ENCODE measurements around the gene OR1I1. TPM values are rescaled to one million over a fixed set of nuclear protein-coding genes. Genes with fewer than 3 reads are reported as not detected.

OR1I1 gene
- total RNA-seq, 1 donor from 2014 or later: not detected

DNA sequence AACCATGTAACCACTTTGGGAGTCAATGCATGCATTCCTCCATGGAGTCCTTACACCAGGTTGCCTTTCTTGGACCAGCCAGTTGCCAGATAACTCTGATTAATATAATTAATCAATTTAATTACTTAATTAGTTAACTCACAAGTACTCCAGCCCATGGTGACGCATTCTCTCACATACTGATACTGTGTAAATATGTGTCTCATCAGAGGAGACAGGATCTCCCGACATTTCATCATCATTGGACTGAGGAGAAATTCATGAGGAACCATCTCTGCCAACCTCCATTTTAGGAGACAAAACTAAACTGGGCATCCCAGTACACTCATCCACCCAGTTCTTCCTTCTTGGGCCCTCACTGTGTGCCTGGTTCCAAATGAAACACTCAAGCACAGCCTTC, 39.2 kb upstream of the OR1I1 start:
- Mint-ChIP-seq H3K9me3 (no peaks in the 10 kb centered on the region), H3K27me3 (peaks cover 13% of the 10 kb centered on the region), H3K27ac (no peak overlapping the region), H3K4me3 (no peak overlapping the region), H3K36me3 (ENCODE audit: low read depth) (no peaks in the 10 kb centered on the region), H3K4me1 (no peaks in the 10 kb centered on the region)
- TF ChIP-seq, protein P1, sequence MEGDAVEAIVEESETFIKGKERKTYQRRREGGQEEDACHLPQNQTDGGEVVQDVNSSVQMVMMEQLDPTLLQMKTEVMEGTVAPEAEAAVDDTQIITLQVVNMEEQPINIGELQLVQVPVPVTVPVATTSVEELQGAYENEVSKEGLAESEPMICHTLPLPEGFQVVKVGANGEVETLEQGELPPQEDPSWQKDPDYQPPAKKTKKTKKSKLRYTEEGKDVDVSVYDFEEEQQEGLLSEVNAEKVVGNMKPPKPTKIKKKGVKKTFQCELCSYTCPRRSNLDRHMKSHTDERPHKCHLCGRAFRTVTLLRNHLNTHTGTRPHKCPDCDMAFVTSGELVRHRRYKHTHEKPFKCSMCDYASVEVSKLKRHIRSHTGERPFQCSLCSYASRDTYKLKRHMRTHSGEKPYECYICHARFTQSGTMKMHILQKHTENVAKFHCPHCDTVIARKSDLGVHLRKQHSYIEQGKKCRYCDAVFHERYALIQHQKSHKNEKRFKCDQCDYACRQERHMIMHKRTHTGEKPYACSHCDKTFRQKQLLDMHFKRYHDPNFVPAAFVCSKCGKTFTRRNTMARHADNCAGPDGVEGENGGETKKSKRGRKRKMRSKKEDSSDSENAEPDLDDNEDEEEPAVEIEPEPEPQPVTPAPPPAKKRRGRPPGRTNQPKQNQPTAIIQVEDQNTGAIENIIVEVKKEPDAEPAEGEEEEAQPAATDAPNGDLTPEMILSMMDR (IDR thresholded peaks at IDR 0.05): no peak
- DNase-seq (no peak), ATAC-seq (ENCODE audit: low read depth) (no peak)
- intact Hi-C loops (cut with micrococcal nuclease): no loop called here
- POLR2A ChIA-PET: no interaction called here
- CTCF ChIA-PET: no interaction called here

DNA sequence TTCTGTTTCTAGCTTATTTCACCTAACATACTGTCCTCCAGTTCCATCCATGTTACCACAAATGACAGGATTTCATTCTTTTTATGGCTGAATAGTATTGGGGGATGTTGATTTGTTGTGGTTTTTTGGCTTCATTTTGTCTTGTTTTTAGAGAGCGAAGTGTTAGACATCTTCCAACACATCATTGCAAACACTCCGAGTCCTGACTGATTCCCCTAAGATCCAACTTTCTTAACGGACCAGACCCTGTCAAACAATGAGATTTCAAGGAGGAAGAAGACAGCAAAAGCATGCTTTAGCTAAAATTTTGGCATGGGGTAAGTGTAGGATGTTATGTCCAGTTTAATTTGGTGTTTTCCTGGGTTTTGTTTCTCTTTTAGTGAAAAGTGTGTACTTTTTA, 36.5 kb upstream of the OR1I1 start:
- Mint-ChIP-seq H3K27me3 (peaks cover 11% of the 10 kb centered on the region), H3K4me3 (no peak overlapping the region), H3K4me1 (no peaks in the 10 kb centered on the region), H3K9me3 (no peaks in the 10 kb centered on the region), H3K27ac (no peak overlapping the region), H3K36me3 (ENCODE audit: low read depth) (no peaks in the 10 kb centered on the region)
- POLR2A ChIA-PET: no interaction called here
- CTCF ChIA-PET: no interaction called here
- TF ChIP-seq, protein P1 (IDR thresholded peaks at IDR 0.05): no peak
- intact Hi-C loops (cut with micrococcal nuclease): no loop called here
- ATAC-seq (ENCODE audit: low read depth) (no peak), DNase-seq (no peak)

DNA sequence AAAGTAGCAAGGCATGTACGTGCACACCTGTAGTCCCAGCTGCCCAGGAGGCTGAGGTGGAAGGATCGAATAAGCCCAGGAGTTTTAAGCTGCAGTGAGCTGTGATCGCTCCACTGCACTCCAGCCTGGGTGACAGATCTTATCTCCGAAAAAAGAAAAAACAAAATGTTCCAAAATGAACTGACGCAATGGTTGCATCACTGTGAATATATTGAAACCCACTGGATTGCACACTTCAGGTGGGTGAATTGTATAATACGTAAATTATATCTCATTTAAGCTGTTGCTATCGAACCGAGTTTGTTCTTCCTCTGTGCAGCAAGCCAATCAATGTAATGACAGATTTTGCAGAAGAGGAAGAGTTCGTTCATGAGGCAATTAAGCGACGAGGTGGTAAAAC, 34.3 kb upstream of the OR1I1 start:
- TF ChIP-seq, protein P1 (IDR thresholded peaks at IDR 0.05): no peak
- ATAC-seq (ENCODE audit: low read depth) (no peak), DNase-seq (no peak)
- Mint-ChIP-seq H3K27ac (no peak overlapping the region), H3K27me3 (peaks cover 15% of the 10 kb centered on the region), H3K4me3 (no peak overlapping the region), H3K36me3 (ENCODE audit: low read depth) (no peaks in the 10 kb centered on the region), H3K9me3 (no peaks in the 10 kb centered on the region), H3K4me1 (no peaks in the 10 kb centered on the region)
- ChIA-PET POLR2A (no interaction called here), CTCF (no interaction called here)
- intact Hi-C loops (cut with micrococcal nuclease): no loop called here

DNA sequence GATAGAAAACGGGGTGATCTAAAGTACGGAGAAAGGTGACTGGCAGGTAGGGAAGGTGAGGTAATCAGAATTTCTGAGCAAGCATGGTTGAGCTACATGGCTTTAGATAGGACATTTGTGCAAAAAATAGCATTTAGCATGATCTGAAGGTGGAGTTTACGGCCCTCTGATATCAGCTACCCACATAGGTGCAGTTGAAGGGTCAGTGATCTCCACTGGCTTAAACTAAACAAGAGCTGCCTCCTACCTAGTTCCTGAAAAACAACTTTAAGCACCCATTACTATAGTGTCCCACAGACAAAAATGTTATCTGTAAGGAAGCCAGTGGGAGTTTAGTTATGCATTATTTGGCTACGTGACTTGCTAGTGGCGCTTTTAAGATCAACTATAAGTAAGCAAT, 33.9 kb upstream of the OR1I1 start:
- Mint-ChIP-seq H3K4me1 (no peaks in the 10 kb centered on the region), H3K9me3 (no peaks in the 10 kb centered on the region), H3K27ac (no peak overlapping the region), H3K4me3 (no peak overlapping the region), H3K36me3 (ENCODE audit: low read depth) (no peaks in the 10 kb centered on the region), H3K27me3 (peaks cover 15% of the 10 kb centered on the region)
- intact Hi-C loops (cut with micrococcal nuclease): no loop called here
- no peak for ATAC-seq (ENCODE audit: low read depth)
- no peak for DNase-seq
- POLR2A ChIA-PET: no interaction called here
- CTCF ChIA-PET: no interaction called here
- TF ChIP-seq, protein P1 (IDR thresholded peaks at IDR 0.05): no peak

DNA sequence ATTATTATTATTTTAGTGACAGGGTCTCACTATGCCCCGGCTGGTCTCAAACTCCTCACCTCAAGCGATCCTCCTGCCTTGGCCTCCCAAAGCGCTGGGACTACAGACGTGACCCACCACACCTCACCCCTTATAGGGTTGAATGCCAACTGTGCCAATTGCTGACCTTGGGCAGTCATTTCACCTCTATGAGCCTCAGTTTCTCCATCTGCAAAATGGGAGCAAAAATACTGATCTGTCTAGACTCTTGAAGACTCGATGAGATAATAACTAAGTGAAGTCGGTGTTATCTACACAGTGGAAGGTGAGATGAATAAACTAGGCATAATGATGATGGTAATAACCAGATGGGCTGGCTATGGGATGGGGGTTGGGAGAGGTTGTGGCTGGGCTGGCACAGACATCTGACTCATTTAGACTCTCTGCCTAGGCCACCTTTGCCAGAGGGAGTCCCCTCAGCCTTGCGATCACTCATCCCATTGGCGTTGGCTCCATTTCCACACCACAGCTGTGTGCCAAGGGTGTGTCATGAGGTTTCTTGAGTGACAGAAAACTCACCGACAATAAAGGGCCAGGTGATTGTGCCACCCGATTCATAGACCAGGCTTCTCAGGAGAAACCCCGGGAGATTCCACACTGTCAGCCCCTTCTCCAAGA, 33.0 kb upstream of the OR1I1 start, which contains the start of gene CASP14:
Gene CASP14, plus strand, starts transcription at position 596 of the 657 bp plus-strand sequence. CDS start 2,772 bp downstream, outside the sequence.
- TF ChIP-seq, protein P1 (IDR thresholded peaks at IDR 0.05): no peak
- Mint-ChIP-seq H3K27me3 (peaks cover 15% of the 10 kb centered on the region), H3K27ac (no peak within 1 kb of the TSS), H3K4me1 (no peaks in the 10 kb centered on the region), H3K9me3 (no peaks in the 10 kb centered on the region), H3K4me3 (no peak within 1 kb of the TSS), H3K36me3 (ENCODE audit: low read depth) (no peaks in the 10 kb centered on the region)
- intact Hi-C loops (cut with micrococcal nuclease): no loop called here
- ATAC-seq (ENCODE audit: low read depth) (no peak), DNase-seq (no peak)
- ChIA-PET POLR2A (no interaction called here), CTCF (no interaction called here)

All from activated B cell treated with CpG ODN at 0.5 μM for 24 hours (primary cell).